Smooth muscle cell (in vitro differentiated cells): ENCODE data around the gene PDK2. TPM values are rescaled to one million over a fixed set of nuclear protein-coding genes. Genes with fewer than 3 reads are reported as not detected.

ENCODE experiments used
- DNase-seq: peaks from one replicate; lab custom pipeline; 2025; ENCODE audit not compliant: unreplicated experiment; lab: John Stamatoyannopoulos, UW
- H2AFZ ChIP-seq: fragments of 200-600 bp; sonication (generic); 2 replicates; pipeline ENCODE4 v1.6.0; 2016; ENCODE audit warnings: antibody characterized with exemption, low read depth, mild to moderate bottlenecking
- H3F3A ChIP-seq: fragments of 200-600 bp; sonication (generic); 2 replicates; pipeline ENCODE4 v1.6.0; 2017; ENCODE audit warnings: antibody characterized with exemption, low read depth
- H3K27ac ChIP-seq: fragments of 200-600 bp; sonication (generic); 2 replicates; pipeline ENCODE4 v1.5.1; 2016; ENCODE audit warnings: low read depth, mild to moderate bottlenecking
- H3K27me3 ChIP-seq: fragments of 200-600 bp; sonication (generic); 2 replicates; pipeline ENCODE4 v1.6.1; 2016; ENCODE audit warnings: low read depth, mild to moderate bottlenecking
- H3K36me3 ChIP-seq: fragments of 200-600 bp; sonication (generic); 2 replicates; pipeline ENCODE4 v1.5.1; 2016; ENCODE audit warnings: low read depth
- H3K4me1 ChIP-seq: fragments of 200-600 bp; sonication (generic); 2 replicates; pipeline ENCODE4 v1.5.1; 2016; ENCODE audit warnings: low read depth
- H3K4me2 ChIP-seq: fragments of 200-600 bp; sonication (generic); 2 replicates; pipeline ENCODE4 v1.6.0; 2016; ENCODE audit warnings: mild to moderate bottlenecking
- H3K4me3 ChIP-seq: fragments of 200-600 bp; sonication (generic); 2 replicates; pipeline ENCODE4 v1.5.1; 2016; ENCODE audit warnings: mild to moderate bottlenecking
- H3K79me2 ChIP-seq: fragments of 200-600 bp; sonication (generic); 2 replicates; pipeline ENCODE4 v1.6.0; 2016; ENCODE audit warnings: low read depth, mild to moderate bottlenecking
- H3K9ac ChIP-seq: fragments of 200-600 bp; sonication (generic); 2 replicates; pipeline ENCODE4 v1.6.0; 2016; ENCODE audit warnings: low read depth
- H3K9me3 ChIP-seq: fragments of 200-600 bp; sonication (generic); replicated peaks from 2 replicates; pipeline ENCODE4 v1.5.1; 2016; ENCODE audit warnings: low read depth
- H4K20me1 ChIP-seq: fragments of 200-600 bp; sonication (generic); 2 replicates; pipeline ENCODE4 v1.6.0; 2016; ENCODE audit warnings: low read depth
- CTCF ChIP-seq: fragments of 200-600 bp; sonication (generic); IDR thresholded peaks from 2 replicates; pipeline ENCODE4 v1.5.1; 2017; ENCODE audit warnings: borderline replicate concordance, mild to moderate bottlenecking, antibody characterized with exemption; ENCODE audit not compliant: insufficient read depth, poor library complexity, severe bottlenecking
- WGBS: methylation state at CpG from one replicate; pipeline ENCODE4 v1.1.7; 2016; ENCODE audit warnings: low lambda C conversion rate; 5-methylcytosine and 5-hydroxymethylcytosine counted together
- polyA plus RNA-seq: library from polyadenylated mRNA; unstranded; fragments of >200 nt; fragmentation: Nextera tagmentation; extraction: Ambion mirVana; gene quantifications from 2 replicates; pipeline ENCODE4 v1.2.1, GENCODE V29; 2016
- total RNA-seq: library from RNA; depleted of rRNA; stranded (reverse); fragments of >200 nt; gene quantifications from 2 replicates; pipeline ENCODE4 v1.2.3, GENCODE V29; 2014

The PDK2 gene
- total and polyA plus RNA-seq, 2 experiments from 2014 or later: 28.2 to 36.5 TPM

- Histone ChIP-seq H3K27me3 (no peaks in the 10 kb centered on the region), H3K9me3 (no peaks in the 10 kb centered on the region), H3K4me3 (no peak overlapping the region), H3K4me2 (no peak overlapping the region), H3F3A (no peaks in the 10 kb centered on the region), H3K36me3 (no peaks in the 10 kb centered on the region), H3K27ac (no peak overlapping the region), H4K20me1 (no peaks in the 10 kb centered on the region), H2AFZ (no peak overlapping the region), H3K9ac (no peak overlapping the region), H3K79me2 (no peaks in the 10 kb centered on the region), H3K4me1 (peaks cover 7% of the 10 kb centered on the region)
- no peak for TF ChIP-seq CTCF
- DNase-seq: no peak
- 88% methylated on average over 19 of the region's 19 CpGs for WGBS
Measured at GRCh38 chr17:50110591-50111349, 15.6 kb downstream of the PDK2 start.

DNA sequence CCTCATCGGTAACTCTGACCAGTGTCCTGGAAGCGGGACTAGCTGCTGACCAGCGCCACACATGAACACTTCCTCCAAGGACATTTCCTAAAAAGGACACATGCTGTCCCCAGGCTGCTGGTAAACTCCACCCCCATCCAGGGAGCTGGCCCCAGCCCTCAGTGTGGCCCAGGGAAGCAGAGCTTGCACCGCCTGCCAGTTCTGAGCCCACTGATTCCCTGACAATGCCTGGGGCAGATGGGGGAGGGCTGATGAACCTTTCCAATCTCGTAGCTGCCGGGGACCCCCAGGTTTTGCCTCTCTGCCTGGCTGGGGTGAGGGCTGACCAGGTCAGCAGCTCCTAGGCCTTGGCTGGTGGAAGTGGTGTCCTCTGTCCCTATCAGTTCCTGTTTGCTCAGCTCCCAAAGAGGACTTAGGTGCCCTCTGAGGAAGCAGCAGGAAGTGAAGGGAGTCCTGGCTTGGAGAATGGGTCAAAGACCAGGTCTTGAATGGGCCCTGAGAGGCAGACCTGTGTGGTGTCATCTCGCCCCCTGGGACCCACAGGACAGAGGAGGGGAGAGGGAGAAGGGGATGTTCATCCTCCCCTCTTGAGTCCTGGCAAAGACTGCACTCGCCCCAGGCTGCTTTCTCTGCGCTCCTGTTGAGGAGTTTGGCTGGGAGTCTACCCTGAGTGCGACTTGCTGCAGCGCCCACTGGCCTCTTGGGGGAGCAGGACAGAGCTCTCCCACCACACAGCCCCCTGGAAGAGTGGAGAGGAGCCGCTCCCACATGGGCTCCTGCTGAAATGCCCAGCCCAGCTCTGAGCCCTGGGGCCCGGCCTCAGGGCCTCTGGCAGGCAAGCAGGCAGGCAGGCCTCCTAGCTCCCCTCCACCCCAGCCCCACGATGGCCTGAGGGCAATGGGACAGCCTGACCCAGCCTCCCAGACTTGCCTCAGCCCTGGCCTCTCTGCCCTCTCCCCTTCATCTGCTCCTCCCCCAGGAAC lies 16.8 kb downstream of the PDK2 start:
- Histone ChIP-seq H2AFZ (no peak overlapping the region), H3K27me3 (no peaks in the 10 kb centered on the region), H3F3A (no peaks in the 10 kb centered on the region), H3K9me3 (no peaks in the 10 kb centered on the region), H3K79me2 (no peaks in the 10 kb centered on the region), H4K20me1 (no peaks in the 10 kb centered on the region), H3K4me2 (peak overlapping the region; percentile 69), H3K4me1 (peaks cover 7% of the 10 kb centered on the region), H3K4me3 (no peak overlapping the region), H3K27ac (no peak overlapping the region), H3K36me3 (no peaks in the 10 kb centered on the region), H3K9ac (no peak overlapping the region)
- no peak for DNase-seq
- 58% methylated on average over 13 of the region's 14 CpGs for WGBS
- no peak for TF ChIP-seq CTCF

GRCh38 chr17:50112694-50113093 lies 17.5 kb downstream of the PDK2 start:
- Histone ChIP-seq H3K9ac (no peak overlapping the region), H3K4me2 (no peak overlapping the region), H3F3A (no peaks in the 10 kb centered on the region), H4K20me1 (no peaks in the 10 kb centered on the region), H3K27me3 (no peaks in the 10 kb centered on the region), H2AFZ (no peak overlapping the region), H3K4me3 (no peak overlapping the region), H3K4me1 (peaks cover 11% of the 10 kb centered on the region), H3K79me2 (no peaks in the 10 kb centered on the region), H3K27ac (no peak overlapping the region), H3K36me3 (no peaks in the 10 kb centered on the region), H3K9me3 (no peaks in the 10 kb centered on the region)
- DNase-seq: no peak
- 96% methylated on average over 17 of the region's 17 CpGs for WGBS
- no peak for TF ChIP-seq CTCF
